ENCODE data around the gene FOXJ2.

FOXJ2 gene

DNA sequence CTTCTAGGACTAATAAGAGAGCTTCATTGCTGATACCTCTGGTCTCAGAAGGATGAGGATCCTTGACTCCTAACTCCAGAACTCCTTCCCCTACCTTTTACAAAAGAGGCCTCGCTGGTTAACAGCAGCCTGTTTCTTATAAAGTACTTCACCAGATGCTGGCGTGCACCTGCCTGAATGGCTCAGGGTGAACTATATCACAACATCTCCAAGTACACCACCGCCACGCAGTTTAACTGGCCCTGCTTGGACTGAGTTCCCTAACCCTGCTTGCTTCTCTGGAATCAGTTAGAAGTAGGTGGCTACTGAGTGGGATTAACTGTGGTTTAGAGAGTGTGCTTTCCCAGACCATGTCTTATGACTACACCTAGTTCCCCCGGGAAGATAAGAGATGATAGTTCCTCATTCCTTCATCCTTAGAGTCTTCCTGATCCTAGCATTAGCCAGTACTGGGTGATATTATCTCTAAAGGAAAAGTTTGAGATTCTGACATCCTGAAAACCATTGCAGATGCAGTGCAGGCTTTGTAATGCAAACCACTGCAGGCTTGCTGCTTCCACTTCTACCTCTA is 3.0 kb downstream of the FOXJ2 start:
- Histone ChIP-seq H3K36me3 (ENCODE audit: insufficient read depth, low read length) (no peaks in the 10 kb centered on the region), H3K9me3 (ENCODE audit: low read depth, low read length) (no peaks in the 10 kb centered on the region), H3K4me3 (no peak overlapping the region), H3K27ac (no peak overlapping the region), H3K9ac (ENCODE audit: insufficient read length) (no peak overlapping the region)
- no peak for DNase-seq (ENCODE audit: low read depth, low spot score)
- TF ChIP-seq EZH2 (IDR thresholded peaks at IDR 0.05), result no peak
- TF ChIP-seq FOXP2 (optimal IDR thresholded peaks at IDR 0.05; ENCODE audit: control extremely low read depth, extremely low read length, insufficient read depth), result no peak
- TF ChIP-seq POLR2AphosphoS5 (IDR thresholded peaks at IDR 0.05; ENCODE audit: borderline replicate concordance, low read depth, low read length), result no peak

DNA sequence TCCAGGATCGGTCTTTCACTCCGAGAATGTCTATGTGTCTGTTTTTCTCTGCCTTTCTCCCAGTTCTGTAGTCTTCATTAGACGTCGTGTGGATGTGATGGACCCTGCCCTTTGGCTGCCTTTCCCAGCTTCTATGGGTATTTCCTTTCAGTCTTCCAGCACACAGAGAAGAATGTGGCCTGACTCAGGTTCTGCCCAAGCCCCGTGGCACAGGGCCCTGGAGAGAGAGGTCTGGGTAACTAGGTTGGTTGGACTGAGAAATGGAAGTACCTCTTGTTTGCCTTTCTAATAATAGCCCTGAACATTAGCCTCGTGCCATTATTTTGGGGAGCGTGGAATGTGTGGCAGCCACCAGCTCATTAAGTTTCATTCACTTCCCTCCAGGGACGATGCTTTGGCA is 3.8 kb downstream of the FOXJ2 start:
- Histone ChIP-seq H3K36me3 (ENCODE audit: insufficient read depth, low read length) (no peaks in the 10 kb centered on the region), H3K4me3 (no peak overlapping the region), H3K9ac (ENCODE audit: insufficient read length) (no peak overlapping the region), H3K27ac (no peak overlapping the region), H3K9me3 (ENCODE audit: low read depth, low read length) (no peaks in the 10 kb centered on the region)
- no peak for DNase-seq (ENCODE audit: low read depth, low spot score)
- TF ChIP-seq EZH2 (IDR thresholded peaks at IDR 0.05) (no peak), FOXP2 (optimal IDR thresholded peaks at IDR 0.05; ENCODE audit: control extremely low read depth, extremely low read length, insufficient read depth) (no peak), POLR2AphosphoS5 (IDR thresholded peaks at IDR 0.05; ENCODE audit: borderline replicate concordance, low read depth, low read length) (no peak)

DNA sequence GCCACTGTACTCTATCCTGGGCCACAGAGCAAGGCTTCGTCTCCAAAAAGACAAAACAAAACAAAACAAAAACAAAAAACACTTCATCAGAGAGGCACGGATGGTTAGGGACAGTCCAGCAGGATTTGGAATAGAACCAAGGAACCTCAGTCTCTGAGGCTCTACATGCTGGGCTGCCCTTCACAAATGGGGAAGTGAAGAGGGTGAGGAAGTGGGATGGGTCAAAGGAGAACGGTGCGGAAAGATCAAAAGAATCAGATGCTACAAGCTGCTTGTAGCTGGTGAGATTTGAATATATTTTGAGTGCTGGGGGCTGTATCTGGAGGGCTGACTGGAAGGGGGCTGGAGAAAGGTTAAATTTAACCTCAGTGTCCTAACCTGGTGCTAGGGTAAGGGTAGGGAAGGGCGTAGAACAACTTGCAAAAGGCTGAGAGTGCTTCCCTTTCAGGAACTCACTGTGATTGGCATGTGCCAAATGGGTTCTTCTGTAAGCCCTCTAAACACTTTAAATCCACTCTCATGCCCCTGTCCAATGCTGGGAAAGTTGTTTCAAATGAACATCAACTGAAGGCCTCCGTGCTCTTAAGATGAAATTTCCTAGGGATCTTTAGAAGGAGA is 4.6 kb downstream of the FOXJ2 start:
- TF ChIP-seq EZH2 (IDR thresholded peaks at IDR 0.05), result no peak
- no peak for TF ChIP-seq POLR2AphosphoS5 (IDR thresholded peaks at IDR 0.05; ENCODE audit: borderline replicate concordance, low read depth, low read length)
- no peak for TF ChIP-seq FOXP2 (optimal IDR thresholded peaks at IDR 0.05; ENCODE audit: control extremely low read depth, extremely low read length, insufficient read depth)
- Histone ChIP-seq H3K4me3 (no peak overlapping the region), H3K27ac (no peak overlapping the region), H3K9me3 (ENCODE audit: low read depth, low read length) (no peaks in the 10 kb centered on the region), H3K36me3 (ENCODE audit: insufficient read depth, low read length) (no peaks in the 10 kb centered on the region; the same call in 1 of the 2 replicates), H3K9ac (ENCODE audit: insufficient read length) (no peak overlapping the region)
- no peak for DNase-seq (ENCODE audit: low read depth, low spot score)

DNA sequence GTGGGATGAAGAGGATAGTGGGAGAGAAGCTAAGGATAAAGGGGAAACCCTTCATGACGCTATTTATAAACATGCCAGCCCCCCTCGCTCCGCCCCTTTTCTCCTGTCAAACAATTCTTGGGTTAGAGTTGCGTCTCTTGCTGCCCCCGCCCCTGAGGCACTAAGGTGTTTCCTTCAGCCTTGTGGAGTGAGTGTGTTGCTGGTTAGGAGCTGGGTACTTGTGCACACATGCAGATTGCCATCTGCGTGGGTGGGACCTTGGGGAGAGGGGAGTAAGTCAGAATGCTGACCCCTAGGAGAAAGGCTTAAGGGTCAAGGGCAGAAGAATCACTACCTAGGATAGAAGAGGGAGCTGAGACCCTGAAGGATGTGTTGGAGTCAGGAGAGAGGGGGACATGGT is 5.4 kb downstream of the FOXJ2 start:
- DNase-seq (ENCODE audit: low read depth, low spot score), result no peak
- H3K9me3 ChIP-seq (ENCODE audit: low read depth, low read length), result no peaks in the 10 kb centered on the region
- no peak overlapping the region for H3K9ac ChIP-seq (ENCODE audit: insufficient read length)
- H3K4me3 ChIP-seq, result no peak overlapping the region
- TF ChIP-seq EZH2 (IDR thresholded peaks at IDR 0.05) (no peak), POLR2AphosphoS5 (IDR thresholded peaks at IDR 0.05; ENCODE audit: borderline replicate concordance, low read depth, low read length) (no peak), FOXP2 (optimal IDR thresholded peaks at IDR 0.05; ENCODE audit: control extremely low read depth, extremely low read length, insufficient read depth) (no peak)
- H3K36me3 ChIP-seq (ENCODE audit: insufficient read depth, low read length), result no peaks in the 10 kb centered on the region; the same call in 1 of the 2 replicates
- no peak overlapping the region for H3K27ac ChIP-seq

DNA sequence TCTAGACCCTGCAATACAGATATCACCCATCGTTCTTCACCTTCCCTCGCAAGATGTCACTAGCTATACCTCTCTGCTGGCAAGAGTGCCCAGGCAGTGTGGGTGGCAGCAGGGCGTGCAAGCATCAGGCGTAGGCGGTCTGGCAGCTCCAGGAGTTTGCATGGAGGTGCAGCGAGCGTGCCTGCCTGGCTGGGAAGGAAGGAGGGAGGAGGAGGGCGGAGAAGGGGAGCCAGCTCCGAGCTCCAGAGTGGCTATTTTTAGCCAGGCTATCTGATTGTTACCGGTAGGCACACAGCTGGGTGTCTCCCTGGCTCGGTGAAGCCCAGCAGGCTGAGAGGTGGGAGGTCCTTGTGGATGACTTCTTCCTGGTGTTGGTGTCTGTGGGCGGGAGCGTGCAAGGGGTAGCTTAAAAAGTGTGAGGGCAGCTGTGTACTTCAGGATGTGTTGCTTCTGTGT is 6.2 kb downstream of the FOXJ2 start:
- TF ChIP-seq EZH2 (IDR thresholded peaks at IDR 0.05) (no peak), FOXP2 (optimal IDR thresholded peaks at IDR 0.05; ENCODE audit: control extremely low read depth, extremely low read length, insufficient read depth) (no peak), POLR2AphosphoS5 (IDR thresholded peaks at IDR 0.05; ENCODE audit: borderline replicate concordance, low read depth, low read length) (no peak)
- Histone ChIP-seq H3K4me3 (no peak overlapping the region), H3K9me3 (ENCODE audit: low read depth, low read length) (no peaks in the 10 kb centered on the region), H3K27ac (no peak overlapping the region), H3K36me3 (ENCODE audit: insufficient read depth, low read length) (peaks cover 3% of the 10 kb centered on the region; the same call in 1 of the 2 replicates), H3K9ac (ENCODE audit: insufficient read length) (no peak overlapping the region)
- DNase-seq (ENCODE audit: low read depth, low spot score), result no peak

DNA sequence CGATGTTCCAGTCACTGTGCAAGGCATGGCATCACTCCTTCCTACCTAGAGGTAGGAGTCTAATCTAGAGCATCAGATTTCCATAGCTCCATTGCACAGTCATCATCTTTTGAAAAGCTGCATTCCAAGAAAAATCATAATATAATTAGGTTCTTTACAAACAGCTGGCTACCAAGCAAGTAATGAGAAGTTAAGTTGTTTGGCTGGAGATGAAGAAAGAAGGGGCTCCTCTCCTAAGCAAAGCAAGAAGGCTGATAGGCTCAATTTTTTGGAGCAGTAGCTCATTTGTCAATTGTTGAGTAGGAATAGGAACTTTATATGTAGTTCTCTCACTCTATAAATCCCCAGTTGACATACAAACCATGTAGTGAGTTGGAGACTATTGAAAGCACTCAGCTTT is 8.3 kb downstream of the FOXJ2 start:
- TF ChIP-seq FOXP2 (optimal IDR thresholded peaks at IDR 0.05; ENCODE audit: control extremely low read depth, extremely low read length, insufficient read depth) (no peak), EZH2 (IDR thresholded peaks at IDR 0.05) (no peak), POLR2AphosphoS5 (IDR thresholded peaks at IDR 0.05; ENCODE audit: borderline replicate concordance, low read depth, low read length) (no peak)
- Histone ChIP-seq H3K27ac (no peak overlapping the region), H3K9me3 (ENCODE audit: low read depth, low read length) (no peaks in the 10 kb centered on the region), H3K9ac (ENCODE audit: insufficient read length) (no peak overlapping the region), H3K4me3 (no peak overlapping the region), H3K36me3 (ENCODE audit: insufficient read depth, low read length) (peaks cover 3% of the 10 kb centered on the region; the same call in 1 of the 2 replicates)
- no peak for DNase-seq (ENCODE audit: low read depth, low spot score)

DNA sequence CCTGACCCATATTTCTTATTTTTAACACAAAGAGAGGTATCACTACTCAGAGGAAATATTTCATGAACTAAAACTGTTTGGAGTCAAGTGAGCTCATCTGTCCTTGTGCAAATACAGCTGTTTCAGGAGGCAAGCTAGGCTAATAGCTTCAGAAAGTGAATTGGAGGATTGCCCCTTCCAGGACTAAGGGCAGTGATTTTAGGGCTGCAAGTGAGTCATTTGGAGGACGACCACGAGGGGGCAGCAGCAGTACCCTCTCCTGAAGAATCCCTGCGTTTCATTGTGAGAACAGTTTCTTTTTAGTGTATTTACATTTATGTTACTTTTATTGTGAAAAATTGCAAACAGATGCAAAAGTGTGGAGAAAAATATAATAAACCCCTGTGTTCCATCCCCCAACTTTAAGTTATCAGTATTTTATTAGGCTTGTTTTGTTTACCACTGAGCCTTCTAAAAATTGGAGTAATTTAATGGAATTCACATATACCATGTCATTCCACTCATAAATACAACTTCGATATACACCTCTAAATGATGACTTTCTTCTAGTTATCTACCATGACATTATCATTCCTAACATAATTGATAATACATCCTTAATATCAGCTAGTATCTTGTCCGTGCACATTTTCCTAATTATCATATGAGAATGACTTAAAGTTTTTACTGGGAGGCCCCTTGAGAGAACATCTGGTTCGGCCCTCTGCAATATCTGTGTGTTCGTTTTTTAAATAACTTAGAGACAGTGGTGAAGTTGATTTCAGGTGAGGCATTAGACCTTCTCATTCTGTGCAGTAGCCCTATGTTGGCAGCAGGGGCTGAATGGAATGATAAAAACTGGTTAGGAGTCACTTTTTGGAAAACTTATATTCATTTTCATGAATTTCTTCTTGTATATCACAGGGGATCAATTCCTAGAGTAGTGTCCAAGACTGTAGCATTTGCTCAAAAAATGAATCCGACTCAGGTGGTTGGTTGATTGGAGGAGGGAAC is 13.7 kb downstream of the FOXJ2 start:
- Histone ChIP-seq H3K9ac (ENCODE audit: insufficient read length) (no peak overlapping the region), H3K27ac (no peak overlapping the region), H3K9me3 (ENCODE audit: low read depth, low read length) (no peaks in the 10 kb centered on the region), H3K4me3 (no peak overlapping the region), H3K36me3 (ENCODE audit: insufficient read depth, low read length) (peaks cover 11% of the 10 kb centered on the region; the same call in 1 of the 2 replicates)
- no peak for TF ChIP-seq POLR2AphosphoS5 (IDR thresholded peaks at IDR 0.05; ENCODE audit: borderline replicate concordance, low read depth, low read length)
- TF ChIP-seq EZH2 (IDR thresholded peaks at IDR 0.05), result no peak
- no peak for TF ChIP-seq FOXP2 (optimal IDR thresholded peaks at IDR 0.05; ENCODE audit: control extremely low read depth, extremely low read length, insufficient read depth)
- DNase-seq (ENCODE audit: low read depth, low spot score), result peak; percentile 37

DNA sequence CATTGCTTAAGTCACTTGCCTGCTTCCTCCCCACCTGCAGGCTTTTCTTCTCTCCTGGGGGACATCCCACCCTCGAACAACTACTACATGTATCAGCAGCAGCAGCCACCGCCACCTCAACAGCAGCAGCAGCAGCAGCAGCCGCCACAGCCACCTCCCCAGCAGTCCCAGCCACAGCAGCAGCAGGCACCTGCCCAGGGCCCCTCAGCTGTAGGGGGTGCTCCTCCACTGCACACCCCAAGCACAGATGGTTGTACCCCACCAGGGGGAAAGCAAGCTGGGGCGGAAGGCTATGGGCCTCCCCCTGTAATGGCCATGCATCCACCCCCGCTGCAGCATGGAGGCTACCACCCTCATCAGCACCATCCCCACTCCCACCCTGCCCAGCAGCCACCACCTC is 15.3 kb downstream of the FOXJ2 start:
- no peak for DNase-seq (ENCODE audit: low read depth, low spot score)
- Histone ChIP-seq H3K27ac (no peak overlapping the region), H3K9me3 (ENCODE audit: low read depth, low read length) (no peaks in the 10 kb centered on the region), H3K9ac (ENCODE audit: insufficient read length) (no peak overlapping the region), H3K4me3 (no peak overlapping the region), H3K36me3 (ENCODE audit: insufficient read depth, low read length) (peaks cover 11% of the 10 kb centered on the region; the same call in 1 of the 2 replicates)
- TF ChIP-seq FOXP2 (optimal IDR thresholded peaks at IDR 0.05; ENCODE audit: control extremely low read depth, extremely low read length, insufficient read depth) (no peak), EZH2 (IDR thresholded peaks at IDR 0.05) (no peak)

All from SK-N-MC (cell line).